ENCODE measurements around the gene SCN9A.

GRCh38 chr2:166329465-166329864 lies 46.3 kb downstream of the SCN9A start:
- TF ChIP-seq RAD21 (conservative IDR thresholded peaks at IDR 0.05): no peak
- no peak for TF ChIP-seq CTCF (IDR thresholded peaks at IDR 0.05; ENCODE audit: poor library complexity, severe bottlenecking)
- no peak for TF ChIP-seq EP300 (conservative IDR thresholded peaks at IDR 0.05; ENCODE audit: poor library complexity, severe bottlenecking)
- TF ChIP-seq EZH2 (IDR thresholded peaks at IDR 0.05; ENCODE audit: borderline replicate concordance, insufficient read depth, low read length, poor library complexity, severe bottlenecking): no peak
- no peak for TF ChIP-seq POLR2AphosphoS5 (IDR thresholded peaks at IDR 0.05)
